ENCODE measurements around the gene DEDD.

DEDD gene

GRCh38 chr1:161071886-161072371 is 60.5 kb downstream of the DEDD start:
- no peak for FAIRE-seq
